Uterus (tissue), 2 donors: Measurements from ENCODE around the gene CELF2.

Source experiments
- POLR2A ChIP-seq, 2 donors: fragments of 450-650 bp; IDR thresholded peaks; one replicate each; pipeline ENCODE4 v1.6.1; 2016; ENCODE audit warnings: antibody characterized with exemption in 2 of 2, mild to moderate bottlenecking in 1 of 2, moderate library complexity in 1 of 2
- TF ChIP-seq, protein P1 (sequence below), 4 experiments: fragments of 200-600 bp in 2 of 4; fragments of 450-650 bp in 2 of 4; sonication (generic) in 2 of 4; IDR thresholded peaks; one replicate each; pipeline ENCODE4 v1.5.1; 2016 to 2019; ENCODE audit warnings: antibody characterized with exemption in 4 of 4, mild to moderate bottlenecking in 2 of 4, moderate library complexity in 1 of 4

- TF ChIP-seq, protein P1, sequence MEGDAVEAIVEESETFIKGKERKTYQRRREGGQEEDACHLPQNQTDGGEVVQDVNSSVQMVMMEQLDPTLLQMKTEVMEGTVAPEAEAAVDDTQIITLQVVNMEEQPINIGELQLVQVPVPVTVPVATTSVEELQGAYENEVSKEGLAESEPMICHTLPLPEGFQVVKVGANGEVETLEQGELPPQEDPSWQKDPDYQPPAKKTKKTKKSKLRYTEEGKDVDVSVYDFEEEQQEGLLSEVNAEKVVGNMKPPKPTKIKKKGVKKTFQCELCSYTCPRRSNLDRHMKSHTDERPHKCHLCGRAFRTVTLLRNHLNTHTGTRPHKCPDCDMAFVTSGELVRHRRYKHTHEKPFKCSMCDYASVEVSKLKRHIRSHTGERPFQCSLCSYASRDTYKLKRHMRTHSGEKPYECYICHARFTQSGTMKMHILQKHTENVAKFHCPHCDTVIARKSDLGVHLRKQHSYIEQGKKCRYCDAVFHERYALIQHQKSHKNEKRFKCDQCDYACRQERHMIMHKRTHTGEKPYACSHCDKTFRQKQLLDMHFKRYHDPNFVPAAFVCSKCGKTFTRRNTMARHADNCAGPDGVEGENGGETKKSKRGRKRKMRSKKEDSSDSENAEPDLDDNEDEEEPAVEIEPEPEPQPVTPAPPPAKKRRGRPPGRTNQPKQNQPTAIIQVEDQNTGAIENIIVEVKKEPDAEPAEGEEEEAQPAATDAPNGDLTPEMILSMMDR (IDR thresholded peaks at IDR 0.05), result no peak
- TF ChIP-seq POLR2A (IDR thresholded peaks at IDR 0.05), result no peak
These were observed 161.2 kb downstream of the CELF2 start for GRCh38 chr10:11178606-11179515.
